MV-4-11 (cell line): ENCODE measurements around the gene ALPL.
A peak's percentile ranks its signal among the peaks of the same experiment; 100 is the strongest.
"Not testable (repeated sequence)": the region's sequence is repeated elsewhere in the genome, so short reads cannot be mapped to it uniquely, and the experiment has no call there.

Source experiments
- DNase-seq: peaks from one replicate; lab custom pipeline; 2025; lab: John Stamatoyannopoulos, UW

Gene ALPL

DNA sequence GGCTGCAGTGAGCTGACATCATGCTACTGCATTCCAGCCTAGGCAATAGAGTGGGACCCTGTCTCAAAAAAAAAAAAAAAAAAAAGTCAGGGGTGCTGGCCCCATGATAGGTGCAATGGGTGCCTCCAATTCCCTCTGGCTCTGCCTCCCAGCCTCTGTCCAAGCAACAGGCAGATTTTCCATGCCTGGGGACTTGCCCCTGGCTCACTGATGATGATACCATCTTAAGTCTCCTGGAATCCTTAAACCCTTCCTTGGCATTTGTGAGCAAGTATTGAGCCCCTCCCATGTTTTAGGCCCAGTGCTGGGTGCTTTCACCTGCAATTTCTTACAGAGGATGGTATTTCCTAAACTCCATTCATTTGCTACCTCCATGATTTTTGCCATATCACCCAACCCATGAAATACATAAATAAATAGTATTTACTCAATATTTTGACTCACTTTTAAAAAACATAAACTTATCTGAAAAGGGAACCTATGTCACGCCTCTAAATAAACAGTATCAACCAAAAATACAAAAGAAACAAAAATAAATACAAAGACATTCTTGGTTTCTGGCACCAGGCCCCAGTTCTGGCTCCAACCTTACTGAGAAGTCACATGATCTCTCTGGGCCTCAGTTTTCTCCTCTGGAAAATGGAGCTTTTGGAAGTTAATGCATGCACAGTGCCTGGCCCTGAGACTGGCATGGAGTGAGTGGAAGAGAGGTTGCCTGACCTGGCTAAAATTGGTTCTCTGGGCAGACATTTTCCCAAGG lies 1.5 kb upstream of the ALPL start:
- no peak for DNase-seq

DNA sequence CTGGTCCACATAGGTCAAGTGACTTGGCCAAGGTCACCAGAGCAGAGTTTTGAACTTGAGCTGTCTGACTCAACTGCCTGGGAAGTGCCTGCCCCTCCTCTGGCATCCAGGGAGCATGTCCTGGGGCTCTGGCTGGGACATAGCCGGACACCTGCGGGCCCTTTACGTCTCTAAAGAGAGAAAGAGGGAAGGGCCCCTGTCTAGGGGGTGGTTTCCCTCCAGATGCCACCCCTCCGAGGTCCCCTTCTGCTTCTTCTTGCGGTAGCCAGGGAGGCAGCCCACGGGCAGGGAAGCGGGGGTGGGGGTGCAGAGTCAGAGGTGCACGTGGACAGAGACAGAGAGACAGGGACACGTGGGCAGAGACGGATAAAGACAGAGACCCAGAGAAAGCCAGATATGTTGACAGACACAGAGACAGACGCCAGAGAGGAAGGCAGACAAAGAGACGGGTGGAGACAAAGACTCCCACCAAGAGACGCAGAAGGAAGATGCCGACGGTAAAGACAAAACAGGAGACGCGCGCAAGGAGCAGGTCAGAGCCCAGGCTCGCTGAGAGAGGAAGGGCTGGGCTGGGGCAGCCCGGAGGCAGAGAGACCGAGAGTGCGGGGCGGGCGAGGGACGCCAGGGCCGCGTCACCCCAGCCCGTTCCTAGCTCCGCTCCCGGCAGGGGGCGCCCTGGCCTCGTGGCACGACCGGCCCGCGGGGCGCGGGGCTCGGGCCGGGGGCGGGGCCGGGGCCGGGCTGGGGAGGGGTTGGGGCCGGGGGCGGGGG lies 458 bp upstream of the ALPL start:
- DNase-seq, result no peak

DNA sequence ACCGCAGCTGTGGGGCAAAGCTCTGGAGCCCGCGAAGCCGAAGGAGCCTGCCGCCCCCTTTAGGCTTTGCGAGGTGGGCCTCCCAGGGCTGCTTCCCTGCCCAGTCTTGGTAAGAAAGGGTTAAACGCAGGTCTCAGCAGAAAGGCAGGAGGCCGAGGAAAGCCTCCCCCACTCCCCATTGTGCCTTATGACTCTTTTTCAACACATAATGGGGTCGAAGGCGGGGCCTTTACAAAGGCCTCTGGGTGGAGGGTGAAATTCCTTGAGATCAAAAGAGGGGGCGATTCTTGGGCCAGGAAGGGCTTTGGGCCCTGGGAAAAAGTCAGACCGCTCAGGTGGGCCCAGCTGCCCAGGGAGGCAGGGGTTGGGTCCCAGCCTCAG lies 880 bp downstream of the ALPL start:
- no peak for DNase-seq

DNA sequence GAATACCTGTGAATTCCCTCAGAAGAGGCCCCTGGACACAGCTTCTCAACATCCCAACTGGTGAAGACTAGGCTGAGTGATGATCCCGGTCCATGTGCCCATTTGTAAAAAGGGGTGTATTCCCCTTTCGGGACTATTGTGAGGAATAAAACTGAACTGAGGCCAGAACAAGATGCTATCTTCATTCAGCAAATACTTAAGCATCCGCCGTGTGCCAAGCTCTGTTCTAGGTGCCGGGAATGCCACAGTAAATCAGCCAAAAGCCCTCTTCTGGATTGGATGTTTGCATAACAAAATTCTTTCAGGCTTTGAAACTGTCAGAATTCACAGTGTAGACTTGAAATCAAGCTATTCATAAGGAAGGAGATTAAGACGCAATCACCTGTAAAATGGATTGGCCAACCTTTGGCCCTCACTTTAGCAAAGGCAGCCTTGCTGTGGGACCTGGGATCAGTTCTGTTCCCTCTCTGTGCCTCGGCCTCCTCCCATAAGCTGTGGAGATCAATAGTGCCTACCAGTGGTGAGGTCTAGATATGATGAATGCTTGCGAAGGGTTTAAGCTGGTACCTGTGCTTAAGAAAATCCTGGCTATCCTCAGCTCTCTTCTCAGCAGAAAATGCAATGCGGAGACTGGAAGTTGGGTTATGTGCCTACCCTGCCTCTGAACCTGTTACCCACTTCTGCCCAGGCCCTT lies 1.8 kb downstream of the ALPL start:
- DNase-seq, result no peak

DNA sequence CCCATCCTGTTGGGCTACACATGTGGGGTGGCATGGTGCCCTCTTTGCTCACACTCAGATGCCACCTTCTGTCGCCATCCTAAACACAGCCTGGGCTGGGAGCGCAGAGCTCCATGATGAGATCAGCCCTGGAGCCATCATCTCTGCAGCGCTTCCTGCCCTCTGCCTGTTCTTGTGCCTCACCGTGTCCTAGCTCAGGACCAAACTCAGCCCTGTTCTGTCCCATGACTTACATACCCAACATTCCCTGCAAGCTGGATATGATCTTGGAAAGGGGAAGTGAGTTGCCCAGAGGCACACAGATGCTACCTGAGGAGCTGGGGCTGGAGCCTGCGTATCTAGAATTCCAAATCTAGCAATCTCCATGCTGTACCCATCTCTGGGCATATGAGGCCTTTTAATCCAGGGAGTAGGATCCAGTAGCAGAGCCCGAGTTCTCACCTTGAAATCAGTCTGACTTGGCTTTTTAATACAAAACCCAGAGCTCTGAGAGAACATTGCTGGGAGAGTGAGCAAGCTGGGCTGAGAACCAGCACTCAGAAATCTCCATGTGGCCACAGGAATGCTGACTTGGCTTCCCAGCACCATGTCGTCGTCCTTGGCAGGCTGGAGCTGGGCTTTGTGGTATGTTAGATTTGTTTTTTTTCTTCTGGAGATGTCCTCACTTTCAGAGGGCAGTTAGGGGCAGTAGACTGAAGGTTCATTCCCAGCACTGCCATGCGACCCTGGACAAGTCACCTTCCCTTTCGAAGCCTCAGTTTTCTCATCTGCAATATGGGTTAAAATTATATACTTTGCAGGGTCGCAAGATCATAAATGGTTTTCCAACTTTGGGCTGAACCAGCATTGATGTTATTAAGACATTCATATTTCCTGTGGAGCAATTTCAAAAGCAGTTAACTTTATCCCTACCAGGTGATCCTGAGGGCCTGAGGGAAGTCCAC lies 2.6 kb downstream of the ALPL start:
- no peak for DNase-seq

DNA sequence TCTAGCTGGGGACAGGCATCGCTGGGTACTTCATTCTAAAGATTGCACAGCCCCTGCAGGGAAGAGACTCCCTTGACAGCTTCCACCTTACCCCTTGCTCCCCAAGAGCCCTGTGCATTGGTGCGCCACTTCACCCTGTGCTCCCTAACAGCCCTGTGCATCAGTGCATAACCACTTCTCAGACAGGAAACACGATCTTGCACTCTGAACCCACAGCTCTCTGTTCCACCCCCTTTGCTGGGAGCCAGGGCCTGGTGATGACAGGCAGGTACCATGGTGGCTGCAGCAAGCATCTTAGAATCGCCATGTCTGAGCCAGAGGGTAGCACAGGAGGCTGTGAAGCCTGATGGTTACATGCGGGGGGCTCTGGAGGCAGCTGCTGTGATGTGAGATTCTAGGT lies 5.0 kb downstream of the ALPL start:
- DNase-seq, result no peak

DNA sequence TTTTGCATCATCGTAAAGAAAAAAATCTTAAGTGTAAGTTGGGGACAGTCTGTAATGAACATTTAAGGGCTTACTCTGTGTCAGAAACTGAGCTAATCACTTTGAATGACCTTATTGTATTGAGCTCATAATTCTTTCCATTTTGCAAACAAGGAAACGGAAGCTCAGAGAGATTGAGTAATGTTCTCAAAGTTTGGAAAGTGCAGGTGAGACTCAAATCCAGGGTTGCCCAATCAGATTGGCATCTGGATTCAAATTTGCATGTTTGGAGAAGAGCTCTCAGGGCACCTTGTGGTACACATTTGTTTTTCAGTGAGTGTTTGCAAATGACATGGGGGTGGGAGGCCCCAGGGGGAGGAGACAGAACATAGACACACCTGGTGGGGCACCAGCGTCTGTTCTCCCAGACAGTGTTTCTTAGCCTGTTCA lies 8.0 kb downstream of the ALPL start:
- no peak for DNase-seq

DNA sequence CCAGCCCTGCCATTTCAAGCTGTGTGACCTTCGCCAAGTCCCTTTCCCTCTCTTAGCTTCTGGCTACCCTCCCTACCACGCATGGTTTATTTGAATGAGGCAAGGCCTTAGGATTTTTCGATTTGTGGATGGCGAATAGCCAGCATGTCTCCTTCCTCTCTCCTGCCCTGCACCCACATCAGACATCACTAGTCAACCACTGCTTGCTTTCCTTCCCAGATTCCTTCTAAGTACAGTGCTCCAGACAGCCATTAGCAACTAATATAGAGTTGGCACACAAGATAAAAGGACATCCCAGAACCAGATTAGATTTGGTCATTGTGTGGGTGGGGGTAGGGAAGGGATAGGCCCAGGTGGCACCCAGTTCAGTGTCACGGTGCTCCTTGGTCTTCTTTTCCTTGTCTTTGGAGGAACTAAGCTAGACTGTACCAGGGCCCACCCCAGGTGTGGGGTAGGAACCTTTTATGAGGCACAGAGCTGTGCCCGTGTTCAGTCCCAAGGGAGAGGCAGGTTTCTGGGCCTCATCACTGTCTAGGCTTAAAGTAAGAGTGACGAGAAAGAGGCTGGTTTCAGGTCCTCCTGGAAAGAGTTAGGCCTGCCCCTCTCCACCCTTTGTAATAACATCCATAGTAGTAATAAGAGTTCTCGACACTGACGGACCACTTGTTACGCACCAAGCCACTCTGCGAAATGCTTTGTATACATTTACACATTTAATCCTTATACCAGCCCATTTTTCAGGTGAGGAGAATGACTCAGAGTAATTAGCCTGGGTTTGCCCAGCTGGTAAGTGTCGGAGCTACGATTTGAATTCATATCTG lies 8.6 kb downstream of the ALPL start:
- no peak for DNase-seq

DNA sequence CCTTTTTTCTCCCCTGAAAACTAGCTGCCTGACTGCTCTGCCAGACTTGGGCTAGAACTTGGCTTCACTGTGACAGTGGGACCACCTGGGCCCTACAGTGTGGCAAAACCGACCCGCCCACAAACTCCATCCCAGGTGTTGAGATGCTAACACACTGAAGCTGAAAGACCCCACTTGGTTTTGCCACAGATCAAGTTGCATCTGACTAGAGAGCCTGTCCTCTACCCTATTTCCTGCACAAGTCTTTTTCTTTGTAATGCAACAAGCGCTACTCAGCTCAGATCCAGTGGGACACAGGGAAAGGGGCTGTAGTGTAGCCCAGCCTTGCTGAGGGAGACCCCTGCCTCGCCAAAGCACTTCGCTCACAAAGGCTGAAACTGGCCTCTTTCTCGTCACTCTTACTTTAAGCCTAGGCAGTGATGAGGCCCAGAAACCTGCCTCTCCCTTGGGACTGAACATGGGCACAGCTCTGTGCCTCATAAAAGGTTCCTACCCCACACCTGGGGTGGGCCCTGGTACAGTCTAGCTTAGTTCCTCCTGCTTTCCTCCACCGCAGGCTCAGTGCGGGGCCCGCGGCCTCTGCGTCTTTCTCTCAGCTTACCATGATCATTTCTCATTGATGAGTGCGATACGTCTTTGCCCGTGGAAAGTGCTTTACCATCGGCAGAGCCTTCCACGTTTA lies 9.7 kb downstream of the ALPL start:
- DNase-seq, result no peak

DNA sequence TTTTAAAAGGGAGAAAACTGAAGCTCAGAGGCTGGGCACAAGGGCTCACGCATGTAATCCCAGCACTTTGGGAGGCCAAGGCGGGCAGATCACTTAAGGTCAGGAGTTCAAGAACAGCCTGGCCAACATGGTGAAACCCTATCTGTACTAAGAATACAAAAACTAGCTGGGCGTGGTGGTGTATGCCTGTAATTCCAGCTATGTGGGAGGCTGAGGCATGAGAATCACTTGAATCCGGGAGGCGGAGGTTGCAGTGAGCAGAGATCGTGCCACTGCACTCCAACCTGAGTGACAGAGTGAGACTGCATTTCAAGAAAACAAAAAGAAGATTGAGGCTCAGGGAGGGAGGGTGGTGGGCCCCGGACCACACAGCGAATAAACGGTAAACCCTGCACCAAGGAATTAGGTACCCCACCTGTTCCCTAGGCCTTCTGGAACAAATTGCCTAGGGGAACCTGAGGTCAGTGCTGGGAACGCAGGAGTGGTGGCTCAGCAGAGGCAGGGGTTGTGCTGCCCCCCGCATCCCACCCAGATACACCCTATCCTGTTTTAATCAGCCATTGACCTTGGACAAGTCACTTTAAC lies 10.4 kb downstream of the ALPL start:
- not testable (repeated sequence) for DNase-seq

DNA sequence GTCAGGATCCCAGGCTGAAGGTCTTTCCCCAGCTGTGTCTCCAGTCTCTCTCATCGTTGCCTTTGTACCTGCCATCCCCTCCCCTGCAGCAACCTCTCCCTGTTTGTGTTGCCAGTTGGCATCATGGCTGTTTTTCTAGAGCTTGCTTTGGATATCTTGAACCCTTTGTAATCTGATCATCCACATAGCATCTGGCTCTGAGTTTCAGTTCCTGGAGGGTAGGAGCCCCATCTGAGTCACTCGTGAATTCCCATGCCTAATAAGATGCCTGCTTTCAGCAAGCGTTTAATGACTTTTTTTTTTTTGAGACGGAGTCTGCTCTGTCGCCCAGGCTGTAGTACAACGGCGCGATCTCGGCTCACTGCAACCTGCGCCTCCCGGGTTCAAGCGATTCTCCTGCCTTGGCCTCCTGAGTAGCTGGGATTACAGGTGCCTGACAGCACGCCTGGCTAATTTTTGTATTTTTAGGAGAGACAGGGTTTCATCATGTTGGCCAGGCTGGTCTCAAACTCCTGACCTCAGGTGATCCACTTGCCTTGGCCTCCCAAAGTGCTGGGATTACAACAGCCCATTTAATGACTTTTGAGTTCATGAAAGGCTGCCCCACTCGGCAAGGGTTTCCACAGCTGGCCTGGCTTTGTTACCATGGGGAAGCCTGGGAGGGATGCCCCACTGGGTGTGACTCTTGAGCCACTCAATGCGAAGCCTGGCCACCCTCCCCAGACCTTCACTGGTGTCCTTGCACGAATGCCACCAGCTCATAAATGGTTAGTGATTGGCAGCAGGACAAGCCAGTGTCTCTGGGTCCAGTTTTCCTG lies 11.9 kb downstream of the ALPL start:
- peak; percentile 82 for DNase-seq

DNA sequence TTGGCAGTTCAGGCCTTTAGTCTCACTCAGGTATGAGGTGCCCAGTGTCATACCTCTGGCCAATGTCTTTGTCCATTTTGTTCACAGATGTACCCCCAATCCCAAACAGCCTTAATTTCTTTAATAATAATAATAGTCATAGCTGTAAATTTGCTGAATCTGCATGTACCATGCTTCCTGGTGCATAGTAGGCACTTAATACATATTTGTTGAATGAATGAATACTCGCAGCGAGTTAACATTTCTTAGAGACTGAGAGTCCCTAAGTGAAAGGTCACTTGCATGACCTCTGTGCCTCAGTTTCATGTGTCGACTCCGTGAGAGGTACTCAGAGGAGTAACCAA lies 12.5 kb downstream of the ALPL start:
- DNase-seq, result no peak

DNA sequence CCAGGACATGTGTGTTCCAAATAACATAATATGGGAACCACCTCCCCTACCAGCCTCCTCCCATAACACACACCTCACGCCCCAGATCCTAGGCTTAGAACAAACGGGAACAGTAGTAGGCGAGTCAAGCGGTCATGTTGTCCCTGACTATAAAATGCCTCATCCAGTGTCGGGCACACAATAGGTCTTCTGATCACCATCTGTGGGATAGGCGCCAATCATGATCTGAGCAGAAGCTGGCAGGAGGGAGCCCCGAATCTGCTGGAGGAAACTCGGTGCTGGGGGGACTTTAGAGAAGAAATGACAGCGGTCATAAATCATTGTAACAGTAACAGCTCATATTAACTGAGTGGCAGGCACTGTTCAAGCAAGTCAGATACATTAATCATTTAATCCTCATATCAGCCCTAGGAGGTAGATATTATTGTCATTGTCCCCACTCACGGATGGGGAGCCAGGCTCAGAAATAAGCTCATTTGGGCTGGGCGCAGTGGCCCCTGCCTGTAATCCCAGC lies 13.4 kb downstream of the ALPL start:
- DNase-seq, result no peak

DNA sequence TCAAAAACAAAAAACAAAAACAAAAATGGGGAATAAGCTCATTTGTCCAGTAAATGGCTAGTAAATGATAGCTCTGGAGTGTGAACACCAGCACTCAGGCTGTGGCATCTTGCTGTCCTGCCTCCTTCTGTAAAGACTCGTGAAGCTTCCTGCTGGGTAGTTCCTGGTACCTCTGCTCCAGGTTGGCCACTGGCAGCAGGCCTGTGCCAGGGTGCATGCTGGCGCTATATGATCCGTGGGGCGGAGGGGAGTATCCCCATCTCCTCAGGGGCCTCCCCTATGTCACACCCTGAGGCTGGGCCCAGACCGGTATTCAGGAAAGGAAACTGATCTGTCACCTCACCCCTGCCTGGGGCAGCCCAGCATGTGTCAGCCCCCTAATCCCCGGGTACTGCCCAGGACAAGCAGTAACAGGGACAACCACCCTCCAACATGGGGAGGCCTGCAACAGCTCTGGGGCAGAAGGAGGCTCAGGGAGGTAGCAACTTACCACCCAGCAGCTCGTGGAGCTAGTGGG lies 14.1 kb downstream of the ALPL start:
- DNase-seq, result no peak

DNA sequence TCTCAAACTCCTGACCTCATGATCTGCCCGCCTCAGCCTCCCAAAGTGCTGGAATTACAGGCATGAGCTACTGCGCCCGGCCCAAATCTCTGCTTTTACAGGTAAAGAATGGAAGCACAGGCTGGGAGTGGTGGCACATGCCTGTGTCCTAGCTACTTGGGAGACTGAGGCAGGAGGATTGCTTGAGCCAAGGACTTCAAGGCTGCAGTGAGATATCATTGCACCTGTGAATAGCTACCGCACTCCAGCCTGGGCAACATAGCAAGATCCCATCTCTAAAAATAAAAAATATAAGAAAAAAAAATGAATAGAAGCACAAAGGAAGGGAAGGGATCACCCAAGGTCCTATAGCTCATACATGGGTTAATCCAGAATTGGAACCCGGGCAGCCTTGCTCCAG lies 15.0 kb downstream of the ALPL start:
- DNase-seq, result no peak

DNA sequence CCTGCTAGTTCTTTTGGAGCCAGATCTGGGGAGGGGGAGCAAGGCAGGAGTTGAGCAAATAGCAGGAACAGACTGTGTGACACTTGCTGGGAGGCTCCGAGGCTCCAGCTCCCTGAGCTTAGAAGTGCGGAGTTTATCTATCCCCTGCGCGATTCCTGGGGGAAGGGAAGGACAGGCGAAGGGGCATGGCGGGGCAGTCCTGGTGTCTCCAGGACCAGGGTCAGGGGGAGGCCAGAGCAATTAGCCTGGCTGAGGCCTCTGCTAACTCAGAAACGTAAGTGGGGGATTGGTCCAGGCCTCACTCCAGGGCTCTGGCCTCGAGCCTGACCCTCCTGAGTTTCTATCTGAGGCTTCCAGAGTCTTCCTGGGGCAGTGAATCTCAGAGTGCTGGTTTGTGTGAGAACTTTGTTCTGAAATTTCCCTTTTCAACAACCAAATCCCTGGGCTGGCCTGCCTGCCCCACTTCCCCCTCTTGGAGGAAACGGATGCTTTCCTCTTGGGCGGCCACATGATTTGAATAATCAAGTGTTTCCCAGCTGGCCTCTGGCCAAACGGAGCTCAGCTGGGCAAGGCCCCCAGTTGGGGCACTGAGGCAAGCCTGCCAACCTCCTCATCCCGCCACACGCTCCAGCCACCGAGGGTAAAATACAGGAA lies 15.6 kb downstream of the ALPL start:
- DNase-seq, result peak; percentile 59

DNA sequence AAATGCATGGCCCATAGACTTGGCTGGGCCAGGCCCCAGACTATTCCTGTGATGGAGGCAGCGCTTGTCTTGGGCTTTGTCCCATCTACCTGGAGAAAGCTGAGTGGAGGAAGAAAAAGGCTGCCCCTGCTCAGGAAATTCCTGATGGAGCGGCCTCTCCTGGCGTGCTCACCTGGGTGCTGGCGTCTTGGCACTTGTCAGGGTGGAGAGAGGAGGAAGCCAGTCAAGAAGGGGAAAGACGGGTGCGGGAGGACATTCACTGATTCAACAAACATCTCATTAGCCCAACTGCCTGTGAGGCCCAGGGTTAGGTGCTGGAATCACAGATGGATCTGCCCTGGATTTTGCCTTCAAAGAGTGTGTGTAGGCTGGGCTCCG lies 16.1 kb downstream of the ALPL start:
- DNase-seq, result no peak

DNA sequence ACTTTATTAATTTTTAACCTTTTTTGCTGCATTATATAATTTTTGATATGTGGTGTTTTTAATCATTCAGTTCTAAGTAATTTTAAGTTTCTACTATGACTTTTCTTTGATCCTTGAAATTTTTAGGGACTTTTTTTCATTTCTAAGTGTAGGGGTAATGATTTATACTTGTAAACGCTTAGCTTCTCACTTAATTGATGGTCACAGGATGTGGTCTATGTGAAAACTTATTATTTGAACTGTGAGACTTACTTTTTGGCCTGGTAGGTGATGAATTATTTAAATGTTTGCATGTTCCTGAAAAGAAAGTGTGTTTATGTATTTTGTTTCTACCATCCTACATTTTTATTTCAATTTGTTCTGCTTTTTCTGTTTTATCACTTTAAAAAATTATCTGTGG lies 17.2 kb downstream of the ALPL start:
- DNase-seq, result no peak
